BJ (cell line): ENCODE measurements around the gene SYNGR4. TPM values are rescaled to one million over a fixed set of nuclear protein-coding genes. Genes with fewer than 3 reads are reported as not detected.

Experiments used
- CTCF ChIA-PET: fragments of 350-600 bp; formaldehyde crosslinking; extraction: SDS; loops from one replicate; lab custom pipeline; 2021; ENCODE audit warnings: antibody characterized with exemption, inconsistent platforms; lab: Yijun Ruan, JAX
- POLR2A ChIA-PET: fragments of 300-600 bp; sonication (Branson Sonifier 250); formaldehyde crosslinking; extraction: SDS; loops from one replicate; lab custom pipeline; 2021; ENCODE audit warnings: antibody characterized with exemption; lab: Charles Lee
- DNase-seq: peaks from one replicate; pipeline ENCODE4 v3.0.0-alpha.2; 2011; ENCODE audit warnings: low read depth
- H3K27me3 ChIP-seq: 2 replicates; pipeline ENCODE4 v1.6.0; 2011; ENCODE audit warnings: low read length; ENCODE audit not compliant: control insufficient read depth, insufficient read depth
- H3K36me3 ChIP-seq: 2 replicates; pipeline ENCODE4 v1.5.1; 2011; ENCODE audit warnings: low read length; ENCODE audit not compliant: control insufficient read depth, insufficient read depth
- H3K4me3 ChIP-seq: 2 replicates; pipeline ENCODE4 v1.5.1; 2011; ENCODE audit warnings: low read depth, mild to moderate bottlenecking, control low read depth, low read length
- CTCF ChIP-seq: IDR thresholded peaks from 2 replicates; pipeline ENCODE4 v1.5.1; 2011; ENCODE audit warnings: low read depth, mild to moderate bottlenecking, control low read depth, inconsistent platforms, low read length, moderate library complexity; ENCODE audit not compliant: insufficient read depth
- polyA plus RNA-seq: library from polyadenylated mRNA; depleted of rRNA; stranded (reverse); fragments of >200 nt; gene quantifications from 2 replicates; pipeline ENCODE4 v1.2.3, GENCODE V29; 2011

The SYNGR4 gene
- polyA plus RNA-seq, 1 experiment, result not detected

- no peak for DNase-seq
- CTCF ChIA-PET, result no interaction called here
Observed at GRCh38 chr19:48415395-48415794, 51.2 kb downstream of the SYNGR4 start.

GRCh38 chr19:48415806-48416221 is 51.6 kb downstream of the SYNGR4 start:
- CTCF ChIA-PET, result no interaction called here
- POLR2A ChIA-PET, result no interaction called here
- no peak for DNase-seq
- Histone ChIP-seq H3K36me3 (no peaks in the 10 kb centered on the region), H3K4me3 (no peak overlapping the region), H3K27me3 (no peaks in the 10 kb centered on the region)
- TF ChIP-seq CTCF, result no peak

More at GRCh38 chr19:48415395-48415794, 51.2 kb downstream of the SYNGR4 start:
- Histone ChIP-seq H3K4me3 (no peak overlapping the region), H3K36me3 (no peaks in the 10 kb centered on the region), H3K27me3 (no peaks in the 10 kb centered on the region)
- TF ChIP-seq CTCF, result no peak
- POLR2A ChIA-PET, result no interaction called here

- DNase-seq, result no peak
- CTCF ChIA-PET, result interaction anchor here (1.0 to 1.4 kb wide), 2 partner anchors 14 to 172 kb away, joined by 3 to 4 read pairs; no protein-coding TSS in a partner anchor
Observed at GRCh38 chr19:48417421-48417820, 53.3 kb downstream of the SYNGR4 start.

GRCh38 chr19:48418317-48419064 is 54.3 kb downstream of the SYNGR4 start:
- TF ChIP-seq CTCF, result no peak
- DNase-seq, result no peak
- no peaks in the 10 kb centered on the region; the same call in 1 of the 2 replicates for H3K36me3 ChIP-seq
- no peaks in the 10 kb centered on the region for H3K27me3 ChIP-seq
- no peak overlapping the region for H3K4me3 ChIP-seq
- POLR2A ChIA-PET, result no interaction called here
- CTCF ChIA-PET, result no interaction called here

More at GRCh38 chr19:48417421-48417820, 53.3 kb downstream of the SYNGR4 start:
- Histone ChIP-seq H3K4me3 (no peak overlapping the region), H3K36me3 (no peaks in the 10 kb centered on the region; the same call in 1 of the 2 replicates), H3K27me3 (no peaks in the 10 kb centered on the region)
- POLR2A ChIA-PET, result no interaction called here
- TF ChIP-seq CTCF, result no peak

- Histone ChIP-seq H3K36me3 (no peaks in the 10 kb centered on the region; the same call in 1 of the 2 replicates), H3K27me3 (no peaks in the 10 kb centered on the region), H3K4me3 (no peak overlapping the region)
- DNase-seq, result no peak
- ChIA-PET POLR2A (no interaction called here), CTCF (interaction anchor here (1.1 kb wide), 1 partner anchor 28 kb away, joined by 3 read pairs; the partner anchor contains the start of gene KDELR1)
- no peak for TF ChIP-seq CTCF
Observed at GRCh38 chr19:48419158-48419920, 55.2 kb downstream of the SYNGR4 start.
